Astrocyte (in vitro differentiated cells and primary cell): Measurements from ENCODE around the gene NEDD9.

Source experiments
- CTCF ChIP-seq: IDR thresholded peaks from 2 replicates; pipeline ENCODE4 v1.5.1; 2011; ENCODE audit warnings: low read depth, mild to moderate bottlenecking, inconsistent platforms, low read length, moderate library complexity; ENCODE audit not compliant: insufficient read depth
- EZH2 ChIP-seq: IDR thresholded peaks from 2 replicates; pipeline ENCODE4 v1.6.1; 2012; ENCODE audit warnings: mild to moderate bottlenecking, low read length, inconsistent platforms; ENCODE audit not compliant: insufficient read depth

GRCh38 chr6:11217360-11218101 is 14.9 kb downstream of the NEDD9 start:
- TF ChIP-seq CTCF = no peak
- no peak for TF ChIP-seq EZH2
